Measurements from ENCODE around the gene NCAM2.
A peak's percentile ranks its signal among the peaks of the same experiment; 100 is the strongest.

The NCAM2 gene

DNA sequence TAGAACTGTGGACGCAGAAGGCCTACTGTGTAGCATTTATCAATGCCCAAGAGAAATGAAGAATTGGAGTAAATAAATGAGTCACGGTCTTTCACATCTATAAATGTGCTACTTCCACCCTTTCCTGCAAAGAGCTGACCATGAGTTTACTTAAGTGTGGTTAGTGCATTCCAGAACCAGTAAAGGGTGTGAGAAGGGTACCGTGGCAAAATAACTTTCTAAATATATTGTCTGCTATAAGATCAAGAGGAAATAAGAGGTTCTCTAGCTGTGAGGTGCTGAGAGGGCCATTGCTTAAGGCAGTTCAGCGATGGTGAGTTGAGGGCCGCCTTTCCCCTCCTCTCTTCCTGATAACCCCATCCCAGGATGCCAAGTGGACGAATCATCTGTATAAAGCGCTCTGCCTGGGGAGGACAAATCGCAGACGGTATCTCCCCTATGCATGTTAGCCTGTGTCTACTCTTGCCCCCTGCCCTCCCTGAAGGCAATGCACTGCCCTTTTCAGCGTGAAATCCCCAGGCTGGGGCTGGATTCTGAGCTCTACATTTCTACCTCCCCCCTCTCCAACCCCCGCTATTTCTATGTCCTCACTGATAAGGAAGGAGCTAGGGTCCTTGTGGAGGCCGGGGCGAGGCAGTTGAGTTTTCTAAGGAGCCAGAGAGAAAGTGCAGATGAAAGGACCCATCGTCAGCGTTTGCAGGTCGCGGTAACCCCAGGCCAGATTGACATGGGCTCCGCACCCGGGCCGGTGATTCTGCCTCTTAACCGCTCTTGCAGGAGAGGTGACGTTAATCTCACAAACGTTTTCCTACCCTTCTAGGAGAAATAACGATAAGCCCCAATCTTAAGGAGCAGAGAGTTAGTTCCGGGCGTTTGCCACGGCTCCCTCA, 1.5 kb upstream of the NCAM2 start:
- no peak for DNase-seq (ENCODE audit: extremely low read depth, low read depth)
- TF ChIP-seq CTCF (IDR thresholded peaks at IDR 0.05; ENCODE audit: low read depth, low read length) = no peak

DNA sequence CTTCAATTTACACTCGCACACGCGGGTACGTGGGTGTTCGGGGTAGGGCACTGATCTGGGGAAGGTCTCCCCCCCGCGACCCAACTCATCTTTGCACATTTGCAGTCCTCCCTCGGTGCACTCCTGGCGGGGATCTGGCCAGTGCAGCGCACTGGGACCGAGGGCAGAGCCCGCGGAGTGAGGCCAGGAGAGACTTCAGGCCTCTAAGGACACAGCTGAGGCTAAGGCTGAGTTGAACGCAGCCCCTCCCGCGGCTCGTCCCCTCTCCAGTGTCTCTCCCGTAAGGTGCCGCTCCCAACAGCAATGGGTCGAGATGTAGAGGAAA, 936 bp upstream of the NCAM2 start:
- no peak for TF ChIP-seq CTCF (IDR thresholded peaks at IDR 0.05; ENCODE audit: low read depth, low read length)
- no peak for DNase-seq (ENCODE audit: extremely low read depth, low read depth)

DNA sequence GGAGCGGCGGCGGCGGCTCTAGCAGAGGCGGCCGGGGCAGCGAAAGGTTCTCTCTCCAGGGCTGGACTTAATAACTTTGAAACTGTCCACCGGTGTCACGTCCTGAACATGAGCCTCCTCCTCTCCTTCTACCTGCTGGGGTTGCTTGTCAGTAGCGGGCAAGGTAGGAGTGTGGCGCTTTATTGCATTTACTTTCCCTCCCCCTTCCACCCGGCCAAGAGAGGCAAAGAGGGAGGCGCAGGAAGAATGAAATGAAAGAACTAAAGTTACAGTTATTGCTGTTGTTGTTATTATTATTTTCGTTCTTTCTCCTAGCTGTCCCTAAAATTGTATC, 214 bp downstream of the NCAM2 start:
- no peak for TF ChIP-seq CTCF (IDR thresholded peaks at IDR 0.05; ENCODE audit: low read depth, low read length)
- no peak for DNase-seq (ENCODE audit: extremely low read depth, low read depth)

GRCh38 chr21:20998886-20999285, 677 bp downstream of the NCAM2 start:
- TF ChIP-seq CTCF (IDR thresholded peaks at IDR 0.05; ENCODE audit: low read depth, low read length) = no peak

DNA sequence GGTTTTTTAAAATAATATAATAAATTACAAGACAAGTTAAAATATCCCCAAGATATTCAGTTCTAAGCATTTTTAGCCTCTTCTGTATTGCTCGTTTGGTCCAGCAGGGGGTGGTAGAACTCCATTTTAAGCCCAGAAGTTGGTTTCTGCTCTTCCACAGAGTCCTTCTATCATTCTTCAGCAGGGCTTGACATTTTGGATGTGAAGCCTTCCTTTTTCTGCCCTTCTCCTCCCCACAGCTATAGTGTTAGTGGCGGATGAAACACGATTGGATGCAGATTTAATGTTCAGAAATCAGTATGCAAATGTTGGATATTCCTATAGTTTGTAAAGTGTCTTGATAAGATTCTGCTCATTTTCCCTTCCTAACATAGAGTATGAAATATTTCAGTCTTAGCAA, 1.4 kb downstream of the NCAM2 start:
- TF ChIP-seq CTCF (IDR thresholded peaks at IDR 0.05; ENCODE audit: low read depth, low read length) = peak; percentile 90
- DNase-seq (ENCODE audit: extremely low read depth, low read depth) = no peak

More at GRCh38 chr21:20998886-20999285, 677 bp downstream of the NCAM2 start:
- no peak for DNase-seq (ENCODE audit: extremely low read depth, low read depth)

DNA sequence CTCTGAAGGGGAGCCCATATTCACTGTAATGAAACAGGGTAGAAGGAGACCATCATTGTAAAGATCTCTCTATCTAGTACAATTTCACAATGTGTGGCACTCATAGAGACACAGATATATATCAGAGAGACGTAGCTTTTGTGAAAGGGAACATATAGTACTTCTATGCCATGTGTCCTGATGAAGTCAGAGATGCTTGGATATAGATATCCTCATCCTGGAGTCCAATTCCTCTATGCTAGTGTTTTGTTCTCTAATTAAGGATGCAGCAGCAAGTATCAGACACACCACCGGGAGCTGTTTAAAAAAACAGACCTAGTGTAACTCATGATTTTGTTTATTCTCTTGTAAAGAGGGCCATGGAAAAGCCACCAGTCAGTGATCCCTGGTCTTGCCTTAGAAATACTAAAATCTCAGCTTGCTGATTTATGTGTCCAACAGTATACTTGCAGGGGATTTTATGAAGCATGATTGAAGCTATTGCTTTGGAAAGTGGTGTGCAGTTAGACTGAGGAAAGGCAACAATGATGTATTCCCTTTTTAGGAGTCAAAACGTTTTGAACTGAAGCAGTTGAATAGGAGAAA, 2.5 kb downstream of the NCAM2 start:
- no peak for DNase-seq (ENCODE audit: extremely low read depth, low read depth)
- TF ChIP-seq CTCF (IDR thresholded peaks at IDR 0.05; ENCODE audit: low read depth, low read length) = no peak

GRCh38 chr21:21001591-21002100, 3.4 kb downstream of the NCAM2 start:
- no peak for TF ChIP-seq CTCF (IDR thresholded peaks at IDR 0.05; ENCODE audit: low read depth, low read length)
- no peak for DNase-seq (ENCODE audit: extremely low read depth, low read depth)

Data from AG09319 (cell line).